ENCODE data around the gene PRR35. TPM values are rescaled to one million over a fixed set of nuclear protein-coding genes. Genes with fewer than 3 reads are reported as not detected.

Gene PRR35
- total RNA-seq, 1 experiment from 2014 or later: not detected

DNA sequence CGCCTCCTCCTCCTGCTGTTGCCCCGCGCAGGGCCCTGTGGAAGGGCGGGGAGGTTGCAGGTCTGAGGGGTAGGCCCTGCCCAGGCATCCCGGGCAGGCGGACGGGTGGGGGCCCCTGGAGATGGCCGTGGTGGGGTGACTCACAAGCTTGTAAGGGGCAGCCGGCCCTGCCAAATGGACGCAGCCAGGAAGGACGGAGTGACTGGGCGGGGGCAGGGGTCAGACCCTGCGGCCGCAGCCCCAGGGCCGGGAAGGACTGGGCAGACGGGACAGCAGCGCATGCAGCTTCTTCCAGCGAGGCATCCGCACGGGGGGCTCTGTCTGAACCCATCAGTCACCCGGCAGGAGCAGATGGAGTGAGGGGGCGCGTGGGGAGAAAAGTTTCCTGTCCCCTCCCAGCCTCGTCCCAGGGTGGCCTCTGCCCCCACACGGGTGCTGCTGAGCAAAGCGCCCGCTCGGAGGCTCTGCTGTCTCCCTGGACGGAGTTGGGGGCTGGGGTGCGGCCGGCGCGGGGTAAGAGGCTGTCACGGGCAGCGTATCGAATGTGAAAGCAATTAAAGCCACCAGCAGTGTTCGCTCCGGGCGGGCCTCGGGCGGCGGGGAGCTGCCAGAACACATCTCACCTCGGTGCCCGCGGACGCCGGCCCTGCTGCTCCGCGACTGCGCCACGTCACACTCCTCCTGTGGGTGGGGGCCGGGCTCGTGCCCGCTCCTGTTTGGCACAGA, 5.4 kb upstream of the PRR35 start:
- Mint-ChIP-seq H3K4me1 (ENCODE audit: low read depth, unreplicated experiment) (no peaks in the 10 kb centered on the region), H3K27ac (ENCODE audit: unreplicated experiment) (no peak overlapping the region), H3K4me3 (ENCODE audit: low read depth, unreplicated experiment) (no peak overlapping the region), H3K27me3 (ENCODE audit: unreplicated experiment) (peaks cover 31% of the 10 kb centered on the region), H3K9me3 (ENCODE audit: low read depth, unreplicated experiment) (no peaks in the 10 kb centered on the region), H3K36me3 (ENCODE audit: insufficient read depth, unreplicated experiment) (peaks cover 24% of the 10 kb centered on the region)
- TF ChIP-seq, protein P1, sequence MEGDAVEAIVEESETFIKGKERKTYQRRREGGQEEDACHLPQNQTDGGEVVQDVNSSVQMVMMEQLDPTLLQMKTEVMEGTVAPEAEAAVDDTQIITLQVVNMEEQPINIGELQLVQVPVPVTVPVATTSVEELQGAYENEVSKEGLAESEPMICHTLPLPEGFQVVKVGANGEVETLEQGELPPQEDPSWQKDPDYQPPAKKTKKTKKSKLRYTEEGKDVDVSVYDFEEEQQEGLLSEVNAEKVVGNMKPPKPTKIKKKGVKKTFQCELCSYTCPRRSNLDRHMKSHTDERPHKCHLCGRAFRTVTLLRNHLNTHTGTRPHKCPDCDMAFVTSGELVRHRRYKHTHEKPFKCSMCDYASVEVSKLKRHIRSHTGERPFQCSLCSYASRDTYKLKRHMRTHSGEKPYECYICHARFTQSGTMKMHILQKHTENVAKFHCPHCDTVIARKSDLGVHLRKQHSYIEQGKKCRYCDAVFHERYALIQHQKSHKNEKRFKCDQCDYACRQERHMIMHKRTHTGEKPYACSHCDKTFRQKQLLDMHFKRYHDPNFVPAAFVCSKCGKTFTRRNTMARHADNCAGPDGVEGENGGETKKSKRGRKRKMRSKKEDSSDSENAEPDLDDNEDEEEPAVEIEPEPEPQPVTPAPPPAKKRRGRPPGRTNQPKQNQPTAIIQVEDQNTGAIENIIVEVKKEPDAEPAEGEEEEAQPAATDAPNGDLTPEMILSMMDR (IDR thresholded peaks at IDR 0.05; ENCODE audit: unreplicated experiment): no peak
- DNase-seq: no peak
- CTCF ChIA-PET: no interaction called here
- no TSS peak for BruUV-seq (replicated peaks)
- intact Hi-C loops (cut with micrococcal nuclease; ENCODE audit: unreplicated experiment): no loop called here

DNA sequence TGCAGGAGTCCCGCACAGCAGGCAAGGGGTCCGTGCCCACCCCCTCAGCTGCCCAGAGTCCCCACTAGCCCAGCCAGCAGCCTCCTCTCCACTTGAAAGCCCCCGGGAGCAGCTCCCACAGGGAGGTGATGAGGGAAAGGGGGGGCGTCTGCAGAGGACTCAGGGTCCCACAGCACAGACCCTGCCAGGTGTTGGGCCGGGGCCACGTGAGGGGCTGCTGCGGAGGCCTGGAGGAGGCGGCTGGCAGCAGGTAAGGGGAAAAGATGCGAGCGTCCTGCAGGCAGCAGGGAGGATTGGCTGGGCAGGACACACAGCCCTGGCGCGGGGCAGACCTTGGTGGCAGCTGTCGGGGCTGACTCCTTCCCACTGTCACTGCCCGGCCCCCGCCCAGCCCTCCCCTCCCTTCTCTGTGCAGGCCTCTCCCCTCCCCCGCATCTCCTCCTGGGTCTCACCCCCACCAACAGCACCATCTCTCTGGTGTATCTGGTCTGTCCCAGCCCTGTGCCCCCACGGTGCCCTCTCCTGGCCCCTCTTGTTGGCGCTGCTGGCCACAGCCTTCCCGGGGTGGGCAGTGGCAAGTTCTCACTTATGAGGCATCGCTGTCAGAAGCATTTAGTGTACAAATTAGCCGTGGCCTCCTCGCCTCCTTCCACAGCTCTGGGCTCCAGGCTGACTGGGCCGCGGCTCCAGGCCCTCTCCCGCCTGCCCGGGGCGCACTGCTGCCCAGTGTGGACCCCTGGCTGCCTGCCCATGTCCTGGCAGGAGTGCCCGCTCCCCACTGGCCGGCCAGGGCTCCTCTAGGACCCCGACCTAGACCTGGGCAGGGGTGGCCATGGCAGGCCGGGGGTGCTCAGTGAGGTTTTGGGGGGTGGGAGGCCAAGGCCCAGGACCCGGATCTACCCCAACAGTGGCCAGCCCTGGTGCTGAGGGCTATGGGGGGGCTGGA, 4.4 kb upstream of the PRR35 start:
- CTCF ChIA-PET: no interaction called here
- BruUV-seq (replicated peaks): no TSS peak
- no peak overlapping the region for H3K4me3 Mint-ChIP-seq (ENCODE audit: low read depth, unreplicated experiment)
- H3K36me3 Mint-ChIP-seq (ENCODE audit: insufficient read depth, unreplicated experiment): peaks cover 24% of the 10 kb centered on the region
- DNase-seq: no peak
- no peak overlapping the region for H3K27ac Mint-ChIP-seq (ENCODE audit: unreplicated experiment)
- TF ChIP-seq, protein P1 (IDR thresholded peaks at IDR 0.05; ENCODE audit: unreplicated experiment): no peak
- peaks cover 31% of the 10 kb centered on the region for H3K27me3 Mint-ChIP-seq (ENCODE audit: unreplicated experiment)
- H3K4me1 Mint-ChIP-seq (ENCODE audit: low read depth, unreplicated experiment): no peaks in the 10 kb centered on the region
- H3K9me3 Mint-ChIP-seq (ENCODE audit: low read depth, unreplicated experiment): no peaks in the 10 kb centered on the region
- intact Hi-C loops (cut with micrococcal nuclease; ENCODE audit: unreplicated experiment): no loop called here

DNA sequence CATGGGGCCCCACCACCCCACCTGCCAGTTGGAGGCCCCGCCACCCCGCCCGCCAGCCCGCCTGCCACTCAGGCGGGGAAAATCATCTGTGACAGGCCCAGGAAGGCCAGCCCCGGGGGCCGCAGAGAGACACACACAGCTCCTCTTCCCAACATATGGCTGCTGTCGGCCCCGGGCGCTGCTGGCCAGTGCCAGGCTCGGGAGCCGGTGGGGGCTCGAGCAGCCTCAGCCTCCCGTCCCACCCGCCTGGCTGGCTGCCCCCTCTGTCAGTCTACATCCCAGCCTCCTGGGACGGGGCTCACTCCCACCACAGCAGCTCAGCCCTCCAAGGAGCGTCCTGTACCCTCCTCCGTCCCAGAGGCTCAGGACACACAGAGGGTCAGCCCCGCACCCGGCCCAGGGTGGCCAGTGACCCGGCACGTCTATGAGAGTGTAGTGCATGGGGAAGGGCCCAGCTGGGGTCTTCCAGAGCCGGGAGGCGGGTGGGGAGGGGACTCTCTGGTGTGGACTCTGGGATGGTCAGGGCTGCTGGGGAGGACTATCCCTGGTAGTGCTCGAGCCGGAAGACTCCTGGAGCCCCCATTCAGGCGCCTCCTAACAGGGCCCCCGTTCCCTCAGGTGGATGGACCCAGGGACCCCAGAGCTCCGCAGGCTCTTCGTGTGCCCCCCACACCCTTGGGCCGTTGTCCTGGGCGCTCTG, 3.6 kb upstream of the PRR35 start:
- H3K27me3 Mint-ChIP-seq (ENCODE audit: unreplicated experiment): peaks cover 36% of the 10 kb centered on the region
- CTCF ChIA-PET: no interaction called here
- no peaks in the 10 kb centered on the region for H3K4me1 Mint-ChIP-seq (ENCODE audit: low read depth, unreplicated experiment)
- DNase-seq: no peak
- BruUV-seq (replicated peaks): no TSS peak
- H3K9me3 Mint-ChIP-seq (ENCODE audit: low read depth, unreplicated experiment): no peaks in the 10 kb centered on the region
- intact Hi-C loops (cut with micrococcal nuclease; ENCODE audit: unreplicated experiment): no loop called here
- H3K27ac Mint-ChIP-seq (ENCODE audit: unreplicated experiment): no peak overlapping the region
- TF ChIP-seq, protein P1 (IDR thresholded peaks at IDR 0.05; ENCODE audit: unreplicated experiment): no peak
- peaks cover 21% of the 10 kb centered on the region for H3K36me3 Mint-ChIP-seq (ENCODE audit: insufficient read depth, unreplicated experiment)
- no peak overlapping the region for H3K4me3 Mint-ChIP-seq (ENCODE audit: low read depth, unreplicated experiment)

DNA sequence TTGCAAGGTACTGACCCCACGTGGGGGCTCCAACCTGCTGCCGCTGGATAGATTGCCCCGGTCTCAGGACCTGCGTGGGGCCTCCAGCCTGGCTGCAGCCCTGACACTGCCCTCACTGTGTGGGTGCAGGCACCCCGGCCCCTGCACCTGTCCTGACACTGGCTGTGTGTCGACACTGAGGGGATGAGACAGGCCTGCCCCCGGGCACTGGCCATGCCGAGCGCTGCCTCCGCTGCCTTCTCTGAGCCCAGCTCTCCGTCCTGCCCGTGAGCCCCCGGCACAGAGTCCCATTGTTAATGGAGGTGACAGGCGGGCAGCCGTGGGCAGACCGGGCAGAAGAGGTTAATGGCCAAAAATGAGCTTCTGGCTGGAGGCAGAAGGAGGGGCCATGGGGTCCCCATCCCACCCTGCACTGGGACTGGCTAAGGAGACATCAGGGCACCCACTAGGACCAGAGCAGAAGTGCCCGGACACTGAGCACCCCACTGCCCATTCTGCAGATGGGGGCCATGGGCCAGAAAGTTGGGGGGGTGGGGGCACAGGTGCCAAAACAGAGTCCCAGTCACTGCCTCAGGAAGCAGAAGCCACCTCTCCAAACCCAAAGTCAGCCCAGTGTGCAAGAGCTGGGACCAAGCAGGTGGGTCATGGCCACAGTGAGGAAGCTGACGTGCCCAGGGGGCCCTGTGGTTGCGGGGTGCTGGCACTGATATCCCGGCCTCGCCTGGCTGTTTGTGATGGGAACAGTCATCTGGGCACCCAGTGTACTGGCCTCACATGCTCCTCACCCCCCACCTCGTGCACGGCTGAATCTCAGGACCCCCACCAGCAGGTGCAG, 2.5 kb upstream of the PRR35 start:
- no peaks in the 10 kb centered on the region for H3K9me3 Mint-ChIP-seq (ENCODE audit: low read depth, unreplicated experiment)
- CTCF ChIA-PET: no interaction called here
- no peak overlapping the region for H3K4me3 Mint-ChIP-seq (ENCODE audit: low read depth, unreplicated experiment)
- TF ChIP-seq, protein P1 (IDR thresholded peaks at IDR 0.05; ENCODE audit: unreplicated experiment): no peak
- intact Hi-C loops (cut with micrococcal nuclease; ENCODE audit: unreplicated experiment): no loop called here
- H3K4me1 Mint-ChIP-seq (ENCODE audit: low read depth, unreplicated experiment): no peaks in the 10 kb centered on the region
- no peak overlapping the region for H3K27ac Mint-ChIP-seq (ENCODE audit: unreplicated experiment)
- H3K36me3 Mint-ChIP-seq (ENCODE audit: insufficient read depth, unreplicated experiment): peaks cover 17% of the 10 kb centered on the region
- no TSS peak for BruUV-seq (replicated peaks)
- H3K27me3 Mint-ChIP-seq (ENCODE audit: unreplicated experiment): peaks cover 47% of the 10 kb centered on the region
- DNase-seq: no peak

All from Calu3 (cell line).